Calu3 (cell line): ENCODE data around the gene LINGO4. TPM values are rescaled to one million over a fixed set of nuclear protein-coding genes. Genes with fewer than 3 reads are reported as not detected.

Source experiments
- BruUV-seq: library from RNA; stranded (reverse); fragments of 400-500 nt; replicated peaks from 2 replicates; lab custom pipeline; 2021; lab: Mats Ljungman, UMichigan
- CTCF ChIA-PET: fragments of 300-600 bp; sonication (Branson Sonifier 250); formaldehyde crosslinking; loops from one replicate; lab custom pipeline; 2022; ENCODE audit warnings: antibody characterized with exemption; lab: Charles Lee
- DNase-seq: peaks from one replicate; pipeline ENCODE4 v3.0.0; 2022
- H3K27ac Mint-ChIP-seq: one replicate; pipeline ENCODE4 v1.8.0; 2022; ENCODE audit warnings: mixed read lengths; ENCODE audit not compliant: unreplicated experiment
- H3K27me3 Mint-ChIP-seq: one replicate; pipeline ENCODE4 v1.8.0; 2022; ENCODE audit warnings: mixed read lengths; ENCODE audit not compliant: unreplicated experiment
- H3K36me3 Mint-ChIP-seq: one replicate; pipeline ENCODE4 v1.8.0; 2022; ENCODE audit warnings: mild to moderate bottlenecking, moderate library complexity, mixed read lengths; ENCODE audit not compliant: insufficient read depth, unreplicated experiment
- H3K4me1 Mint-ChIP-seq: one replicate; pipeline ENCODE4 v1.8.0; 2022; ENCODE audit warnings: mild to moderate bottlenecking, low read depth, mixed read lengths; ENCODE audit not compliant: unreplicated experiment
- H3K4me3 Mint-ChIP-seq: one replicate; pipeline ENCODE4 v1.8.0; 2022; ENCODE audit warnings: mild to moderate bottlenecking, low read depth, moderate library complexity, mixed read lengths; ENCODE audit not compliant: unreplicated experiment
- H3K9me3 Mint-ChIP-seq: one replicate; pipeline ENCODE4 v1.8.0; 2022; ENCODE audit warnings: low read depth, mixed read lengths; ENCODE audit not compliant: unreplicated experiment
- CTCF ChIP-seq: fragments of 200-600 bp; IDR thresholded peaks from one replicate; pipeline ENCODE4 v1.8.0; 2022; ENCODE audit warnings: antibody characterized with exemption; ENCODE audit not compliant: unreplicated experiment
- intact Hi-C: fragments of 100-400 bp; cut with micrococcal nuclease; formaldehyde crosslinking; loops from one replicate; pipeline ENCODE4 v1.10.0; 2022; ENCODE audit not compliant: unreplicated experiment
- total RNA-seq: library from RNA; stranded (reverse); gene quantifications from 2 replicates; pipeline ENCODE4 v1.2.3, GENCODE V29; 2022

The LINGO4 gene
- total RNA-seq, 1 experiment from 2014 or later: not detected

GRCh38 chr1:151846686-151847237 lies 41.5 kb upstream of the LINGO4 start:
- H3K27ac Mint-ChIP-seq: peak overlapping the region; percentile 18
- peaks cover 22% of the 10 kb centered on the region for H3K27me3 Mint-ChIP-seq
- no peak for DNase-seq
- no peaks in the 10 kb centered on the region for H3K36me3 Mint-ChIP-seq
- H3K4me3 Mint-ChIP-seq: no peak overlapping the region
- CTCF ChIA-PET: interaction anchor here (0.8 to 1.3 kb wide), 3 partner anchors 10 to 155 kb away, joined by 3 to 8 read pairs (median 5); no protein-coding TSS in a partner anchor
- no TSS peak for BruUV-seq
- intact Hi-C loops: no loop called here
- no peak for TF ChIP-seq CTCF
- H3K4me1 Mint-ChIP-seq: peaks cover 17% of the 10 kb centered on the region
- H3K9me3 Mint-ChIP-seq: peaks cover 3% of the 10 kb centered on the region

- BruUV-seq: no TSS peak
- Mint-ChIP-seq H3K27me3 (peaks cover 16% of the 10 kb centered on the region), H3K27ac (peak overlapping the region; percentile 18), H3K36me3 (no peaks in the 10 kb centered on the region), H3K9me3 (peaks cover 3% of the 10 kb centered on the region), H3K4me1 (peaks cover 24% of the 10 kb centered on the region), H3K4me3 (no peak overlapping the region)
- DNase-seq: no peak
- CTCF ChIA-PET: interaction anchor here (0.8 to 1.3 kb wide), 4 partner anchors 9 to 155 kb away, joined by 3 to 8 read pairs (median 4); no protein-coding TSS in a partner anchor
- no peak for TF ChIP-seq CTCF
- intact Hi-C loops: no loop called here
Measured at GRCh38 chr1:151846062-151846568, 40.9 kb upstream of the LINGO4 start.

- no TSS peak for BruUV-seq
- TF ChIP-seq CTCF: no peak
- Mint-ChIP-seq H3K4me3 (no peak overlapping the region), H3K27me3 (no peaks in the 10 kb centered on the region), H3K27ac (no peak overlapping the region), H3K36me3 (peaks cover 16% of the 10 kb centered on the region), H3K9me3 (peaks cover 3% of the 10 kb centered on the region), H3K4me1 (peaks cover 39% of the 10 kb centered on the region)
- DNase-seq: no peak
- intact Hi-C loops: no loop called here
- CTCF ChIA-PET: no interaction called here
Measured at GRCh38 chr1:151843398-151843797, 38.2 kb upstream of the LINGO4 start.

- H3K27ac Mint-ChIP-seq: peak overlapping the region; percentile 98
- H3K4me1 Mint-ChIP-seq: peaks cover 49% of the 10 kb centered on the region
- H3K9me3 Mint-ChIP-seq: peaks cover 3% of the 10 kb centered on the region
- TF ChIP-seq CTCF: no peak
- H3K4me3 Mint-ChIP-seq: peak overlapping the region; percentile 91
- peak; percentile 45 for DNase-seq
- CTCF ChIA-PET: interaction anchor here (2.5 kb wide), 1 partner anchor 158 kb away, joined by 7 read pairs; no protein-coding TSS in a partner anchor
- H3K27me3 Mint-ChIP-seq: no peaks in the 10 kb centered on the region
- H3K36me3 Mint-ChIP-seq: peaks cover 34% of the 10 kb centered on the region
- no TSS peak for BruUV-seq
- intact Hi-C loops: no loop called here
Measured at GRCh38 chr1:151841141-151841540, 35.9 kb upstream of the LINGO4 start.
